ENCODE results near the gene PIP5K1A.

Gene PIP5K1A

GRCh38 chr1:151281969-151282882 is 83.9 kb downstream of the PIP5K1A start, which contains the start of gene ZNF687:
Gene ZNF687 (plus strand): TSS chr1:151282299. CDS start chr1:151286292, 3,993 bp downstream.
- peak within 1 kb of the TSS; percentile 92 for H3K27ac ChIP-seq
- TF ChIP-seq, protein P1, sequence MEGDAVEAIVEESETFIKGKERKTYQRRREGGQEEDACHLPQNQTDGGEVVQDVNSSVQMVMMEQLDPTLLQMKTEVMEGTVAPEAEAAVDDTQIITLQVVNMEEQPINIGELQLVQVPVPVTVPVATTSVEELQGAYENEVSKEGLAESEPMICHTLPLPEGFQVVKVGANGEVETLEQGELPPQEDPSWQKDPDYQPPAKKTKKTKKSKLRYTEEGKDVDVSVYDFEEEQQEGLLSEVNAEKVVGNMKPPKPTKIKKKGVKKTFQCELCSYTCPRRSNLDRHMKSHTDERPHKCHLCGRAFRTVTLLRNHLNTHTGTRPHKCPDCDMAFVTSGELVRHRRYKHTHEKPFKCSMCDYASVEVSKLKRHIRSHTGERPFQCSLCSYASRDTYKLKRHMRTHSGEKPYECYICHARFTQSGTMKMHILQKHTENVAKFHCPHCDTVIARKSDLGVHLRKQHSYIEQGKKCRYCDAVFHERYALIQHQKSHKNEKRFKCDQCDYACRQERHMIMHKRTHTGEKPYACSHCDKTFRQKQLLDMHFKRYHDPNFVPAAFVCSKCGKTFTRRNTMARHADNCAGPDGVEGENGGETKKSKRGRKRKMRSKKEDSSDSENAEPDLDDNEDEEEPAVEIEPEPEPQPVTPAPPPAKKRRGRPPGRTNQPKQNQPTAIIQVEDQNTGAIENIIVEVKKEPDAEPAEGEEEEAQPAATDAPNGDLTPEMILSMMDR (conservative IDR thresholded peaks at IDR 0.05), result no peak

- H3K27ac ChIP-seq, result peak overlapping the region; percentile 92
- TF ChIP-seq, protein P1 (conservative IDR thresholded peaks at IDR 0.05), result no peak
These were observed 84.8 kb downstream of the PIP5K1A start for GRCh38 chr1:151282883-151283725.

DNA sequence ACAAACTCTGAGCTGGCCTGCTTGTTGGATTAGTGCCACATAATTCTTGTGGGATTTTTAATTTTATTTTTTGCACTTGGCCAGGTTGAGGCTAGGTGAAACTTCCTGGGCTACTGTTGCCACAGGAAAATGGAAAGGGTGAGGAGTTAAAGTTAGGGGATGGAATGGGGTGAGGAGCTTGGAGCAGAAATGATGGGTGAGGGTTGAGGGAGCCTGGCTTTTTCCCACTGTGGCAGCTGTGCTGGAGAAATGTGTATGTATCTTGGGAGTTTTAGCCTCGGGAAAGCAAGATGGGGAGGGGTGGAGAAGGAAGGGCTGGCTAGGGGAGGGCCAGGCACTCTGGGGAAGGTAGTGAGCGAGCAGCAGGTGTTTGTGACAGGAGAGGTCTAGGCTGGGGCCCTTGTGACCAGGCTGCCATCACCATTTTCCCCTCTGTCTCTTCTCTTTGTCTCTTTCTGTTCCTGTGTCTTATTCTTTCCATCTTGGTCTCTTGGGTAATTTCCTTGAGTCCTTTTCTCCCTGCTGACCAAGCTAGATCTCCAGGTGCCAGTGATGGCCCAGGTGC is 85.7 kb downstream of the PIP5K1A start:
- TF ChIP-seq, protein P1 (conservative IDR thresholded peaks at IDR 0.05), result no peak
- H3K27ac ChIP-seq, result peak overlapping the region; percentile 92; the same call in 1 of the 2 replicates

- TF ChIP-seq, protein P1 (conservative IDR thresholded peaks at IDR 0.05), result no peak
- H3K27ac ChIP-seq, result no peak overlapping the region
These were observed 88.4 kb downstream of the PIP5K1A start for GRCh38 chr1:151286619-151287340.

GRCh38 chr1:151287341-151287699 is 89.0 kb downstream of the PIP5K1A start:
- TF ChIP-seq, protein P1 (conservative IDR thresholded peaks at IDR 0.05), result no peak
- no peak overlapping the region for H3K27ac ChIP-seq

DNA sequence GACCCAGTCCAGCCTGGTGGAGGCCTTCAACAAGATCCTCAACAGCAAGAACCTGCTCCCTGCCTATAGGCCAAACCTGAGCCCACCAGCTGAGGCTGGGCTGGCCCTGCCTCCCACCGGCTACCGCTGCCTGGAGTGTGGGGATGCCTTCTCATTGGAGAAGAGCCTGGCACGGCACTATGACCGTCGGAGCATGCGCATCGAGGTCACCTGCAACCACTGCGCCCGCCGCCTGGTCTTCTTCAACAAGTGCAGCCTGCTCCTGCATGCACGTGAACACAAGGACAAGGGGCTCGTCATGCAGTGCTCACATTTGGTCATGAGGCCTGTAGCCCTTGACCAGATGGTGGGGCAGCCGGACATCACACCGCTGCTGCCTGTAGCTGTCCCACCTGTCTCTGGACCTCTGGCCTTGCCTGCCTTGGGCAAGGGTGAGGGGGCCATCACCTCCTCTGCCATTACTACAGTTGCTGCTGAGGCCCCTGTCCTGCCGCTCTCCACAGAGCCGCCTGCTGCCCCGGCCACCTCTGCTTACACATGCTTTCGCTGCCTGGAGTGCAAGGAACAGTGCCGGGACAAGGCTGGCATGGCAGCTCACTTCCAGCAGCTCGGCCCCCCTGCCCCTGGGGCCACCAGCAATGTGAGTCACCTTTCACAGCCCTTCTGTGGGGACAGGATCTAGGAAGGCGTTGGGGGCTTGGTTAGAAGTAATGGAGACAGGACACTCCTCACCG is 89.6 kb downstream of the PIP5K1A start:
- TF ChIP-seq, protein P1 (conservative IDR thresholded peaks at IDR 0.05), result no peak
- H3K27ac ChIP-seq, result no peak overlapping the region

All from VCaP (cell line).